ENCODE measurements around the gene ZNF638. TPM values are rescaled to one million over a fixed set of nuclear protein-coding genes. Genes with fewer than 3 reads are reported as not detected.

The ZNF638 gene
- total RNA-seq: 100 to 1,000 TPM; 104 to 126 (median 113) TPM
- total RNA-seq (2013): 322 TPM

GRCh38 chr2:71331581-71332434 is at the start of gene ZNF638:
TSS of gene ZNF638 (plus strand) at chr2:71331782. CDS start at chr2:71348955, 17,173 bp downstream.
- WGBS (ENCODE audit: insufficient coverage): under 1% methylated on average over 81 of the region's 82 CpGs
- H3K4me3 ChIP-seq (ENCODE audit: low read length): peak within 1 kb of the TSS; percentile 92
- H3K27ac ChIP-seq (ENCODE audit: low read length): peak within 1 kb of the TSS; percentile 82
- H3K4me3 Mint-ChIP-seq: peak within 1 kb of the TSS; percentile 99
- H3K9me3 Mint-ChIP-seq: no peaks in the 10 kb centered on the region
- H3K27me3 Mint-ChIP-seq (ENCODE audit: low read depth in 2 of 2): peaks cover 0 to 3% of the 10 kb centered on the region in 2 donors
- no peaks in the 10 kb centered on the region for H3K9me3 ChIP-seq (ENCODE audit: control insufficient read depth, insufficient read depth, low read length)
- ATAC-seq (peak; percentile 94 to 97 (median 95)), DNase-seq (peak; percentile 88 to 99)
- intact Hi-C loops (cut with micrococcal nuclease): loop anchor here (1.0 to 5.0 kb wide), 3 partner anchors 40 to 265 kb away; partner anchors contain the start of genes NAGK and PAIP2B
- H3K4me1 Mint-ChIP-seq: peaks cover 43 to 44% of the 10 kb centered on the region in 2 donors
- peaks cover 12% of the 10 kb centered on the region for H3K4me1 ChIP-seq (ENCODE audit: control insufficient read depth, insufficient read depth, low read length)
- H3K36me3 ChIP-seq (ENCODE audit: control insufficient read depth, insufficient read depth, low read length): no peaks in the 10 kb centered on the region
- peak; percentile 60 for TF ChIP-seq CTCF (IDR thresholded peaks at IDR 0.05)
- H3K27ac Mint-ChIP-seq: peak within 1 kb of the TSS; percentile 96 to 99
- no peaks in the 10 kb centered on the region for H3K27me3 ChIP-seq (ENCODE audit: control insufficient read depth, insufficient read depth, low read length)
- H3K36me3 Mint-ChIP-seq: peaks cover 6% of the 10 kb centered on the region

GRCh38 chr2:71281950-71282349 is 49.6 kb upstream of the ZNF638 start:
- ATAC-seq (no peak), DNase-seq (no peak)
- H3K4me3 Mint-ChIP-seq: no peak overlapping the region
- Histone ChIP-seq H3K27me3 (ENCODE audit: control insufficient read depth, insufficient read depth, low read length) (peaks cover 14% of the 10 kb centered on the region), H3K4me3 (ENCODE audit: low read length) (no peak overlapping the region), H3K36me3 (ENCODE audit: control insufficient read depth, insufficient read depth, low read length) (no peaks in the 10 kb centered on the region), H3K4me1 (ENCODE audit: control insufficient read depth, insufficient read depth, low read length) (peaks cover 9% of the 10 kb centered on the region), H3K9me3 (ENCODE audit: control insufficient read depth, insufficient read depth, low read length) (no peaks in the 10 kb centered on the region), H3K27ac (ENCODE audit: low read length) (no peak overlapping the region)
- H3K27me3 Mint-ChIP-seq (ENCODE audit: low read depth in 2 of 2): peaks cover 31 to 66% of the 10 kb centered on the region in 2 donors
- H3K4me1 Mint-ChIP-seq: peaks cover 10 to 11% of the 10 kb centered on the region in 2 donors
- no peaks in the 10 kb centered on the region for H3K36me3 Mint-ChIP-seq
- intact Hi-C loops (cut with micrococcal nuclease): no loop called here
- no peak for TF ChIP-seq CTCF (IDR thresholded peaks at IDR 0.05)
- no peak overlapping the region for H3K27ac Mint-ChIP-seq
- WGBS (ENCODE audit: insufficient coverage): 99% methylated on average over 4 of the region's 4 CpGs
- H3K9me3 Mint-ChIP-seq: no peaks in the 10 kb centered on the region

GRCh38 chr2:71282493-71282892 is 49.1 kb upstream of the ZNF638 start:
- Histone ChIP-seq H3K9me3 (ENCODE audit: control insufficient read depth, insufficient read depth, low read length) (no peaks in the 10 kb centered on the region), H3K36me3 (ENCODE audit: control insufficient read depth, insufficient read depth, low read length) (no peaks in the 10 kb centered on the region), H3K27ac (ENCODE audit: low read length) (no peak overlapping the region), H3K4me3 (ENCODE audit: low read length) (no peak overlapping the region), H3K4me1 (ENCODE audit: control insufficient read depth, insufficient read depth, low read length) (peaks cover 4% of the 10 kb centered on the region), H3K27me3 (ENCODE audit: control insufficient read depth, insufficient read depth, low read length) (peaks cover 14% of the 10 kb centered on the region)
- peak in 1 of 2 donors; percentile 20 for DNase-seq
- intact Hi-C loops (cut with micrococcal nuclease): no loop called here
- Mint-ChIP-seq H3K9me3 (no peaks in the 10 kb centered on the region), H3K4me1 (peaks cover 5 to 6% of the 10 kb centered on the region in 2 donors), H3K36me3 (no peaks in the 10 kb centered on the region), H3K27ac (no peak overlapping the region), H3K4me3 (no peak overlapping the region), H3K27me3 (ENCODE audit: low read depth in 2 of 2) (peaks cover 30 to 64% of the 10 kb centered on the region in 2 donors)
- no peak for TF ChIP-seq CTCF (IDR thresholded peaks at IDR 0.05)
- ATAC-seq: no peak

Data from natural killer cell (primary cell).